GM21825 (cell line): ENCODE results near the gene PI16.

Source experiments
- ATAC-seq: cut with Tn5 transposase; IDR thresholded peaks from one replicate; pipeline ENCODE4 v1.9.1; 2021; ENCODE audit warnings: mild to moderate bottlenecking, moderate library complexity; ENCODE audit not compliant: unreplicated experiment

PI16 gene

DNA sequence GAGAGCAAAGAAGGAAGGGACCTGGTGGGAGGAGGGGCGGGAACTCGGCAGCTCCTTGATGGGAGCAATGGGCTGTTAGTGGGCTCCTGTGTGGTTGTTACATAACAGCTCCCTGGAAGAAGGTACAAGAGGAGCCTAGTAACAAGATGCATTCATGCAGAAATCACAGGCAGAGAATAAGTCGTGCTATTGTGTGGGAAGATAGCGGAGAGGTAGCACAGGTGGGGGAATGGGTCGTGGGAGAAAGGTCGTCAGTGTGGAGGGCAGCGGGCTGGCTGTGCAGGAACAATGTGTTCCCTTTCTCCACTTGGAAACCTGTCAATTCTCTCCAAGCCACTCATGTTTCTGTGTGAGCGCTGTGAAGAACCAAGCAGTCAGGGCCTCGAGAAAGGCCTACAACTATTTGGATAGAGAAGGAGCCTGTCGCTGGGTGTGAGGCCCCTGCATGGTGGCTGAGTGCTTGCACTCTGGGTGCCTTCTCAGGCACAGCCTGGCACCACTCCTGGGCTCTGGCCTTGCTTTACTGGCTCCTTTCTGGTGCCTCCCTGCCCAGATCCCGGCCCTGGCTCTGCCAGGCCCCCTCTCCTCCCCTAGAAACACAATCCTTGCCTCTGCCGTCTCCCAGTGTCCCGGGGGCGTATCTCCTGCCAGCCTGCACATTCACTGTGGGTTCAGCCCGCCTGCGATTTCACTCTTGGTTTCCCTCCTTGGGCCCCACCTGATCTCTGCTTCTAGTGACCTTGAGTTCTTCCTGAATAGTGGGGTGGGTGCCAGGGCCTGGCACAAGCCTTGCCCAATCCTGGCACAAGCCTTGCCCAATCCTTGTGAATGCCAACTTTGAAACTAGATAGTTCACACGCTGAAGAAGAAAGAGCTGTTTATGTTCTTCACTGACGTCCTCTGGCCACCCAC lies 43.5 kb downstream of the PI16 start:
- no peak for ATAC-seq

DNA sequence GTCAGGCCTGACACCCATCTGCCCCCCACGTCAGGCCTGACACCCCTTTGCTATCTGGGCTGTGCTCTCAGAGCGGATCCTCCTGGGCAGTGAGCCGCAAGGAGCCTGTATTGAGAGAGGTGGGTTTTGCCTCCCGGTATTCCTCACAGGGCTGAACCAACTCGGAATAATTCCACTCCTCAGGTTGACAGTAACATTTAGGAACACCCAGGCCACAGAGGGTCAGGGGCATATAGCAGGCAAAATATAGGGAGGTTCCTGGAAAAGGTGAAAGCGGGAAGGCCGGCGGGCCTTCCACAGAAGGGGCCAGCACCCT lies 44.1 kb downstream of the PI16 start:
- no peak for ATAC-seq

- no peak for ATAC-seq
These were observed 44.7 kb downstream of the PI16 start for GRCh38 chr6:36999061-36999750.

GRCh38 chr6:36999751-37000125 lies 45.2 kb downstream of the PI16 start:
- no peak for ATAC-seq

DNA sequence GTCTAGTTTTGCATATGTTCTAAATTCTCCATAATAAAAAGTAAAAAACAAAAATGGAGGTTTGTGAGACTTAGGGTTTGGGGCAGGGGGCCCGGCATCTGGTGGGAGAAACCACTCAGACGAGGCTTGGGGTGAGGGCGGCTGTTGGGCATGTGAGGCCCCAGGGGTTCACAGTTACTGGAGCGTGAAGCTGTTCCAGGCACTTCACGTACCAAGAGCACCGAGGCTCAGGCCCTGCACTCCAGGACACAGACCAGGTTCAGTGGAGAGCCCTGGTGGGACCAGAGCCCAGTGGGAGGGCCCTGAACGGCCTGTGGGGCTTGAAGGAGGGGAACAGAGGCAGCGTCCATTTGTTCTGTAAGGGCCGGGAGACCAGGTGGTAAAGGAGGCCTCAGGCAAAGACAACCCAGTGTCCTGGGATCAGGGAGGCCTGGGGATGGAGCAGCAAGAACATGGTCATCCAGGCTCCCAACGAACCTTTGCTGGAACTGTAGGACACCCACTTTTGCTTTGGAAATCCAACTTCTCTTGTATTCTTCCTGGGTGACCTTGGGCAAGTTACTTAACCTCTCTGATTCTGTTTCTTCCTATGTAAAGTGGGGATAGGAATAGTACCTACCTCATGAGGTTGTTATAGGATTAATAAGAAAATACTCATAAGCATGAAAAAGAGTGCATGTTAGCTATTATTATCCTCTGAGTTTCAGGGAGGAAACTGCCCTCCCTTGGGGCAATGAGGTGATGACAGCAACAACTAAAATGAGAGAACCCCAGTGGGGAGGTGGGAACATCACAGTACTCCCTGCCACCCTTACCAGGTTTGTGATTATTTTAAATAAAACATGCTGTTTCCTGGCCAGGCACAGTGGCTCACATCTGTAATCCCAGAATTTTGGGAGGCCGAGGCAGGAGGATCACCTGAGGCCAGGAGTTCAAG lies 49.8 kb downstream of the PI16 start:
- no peak for ATAC-seq

DNA sequence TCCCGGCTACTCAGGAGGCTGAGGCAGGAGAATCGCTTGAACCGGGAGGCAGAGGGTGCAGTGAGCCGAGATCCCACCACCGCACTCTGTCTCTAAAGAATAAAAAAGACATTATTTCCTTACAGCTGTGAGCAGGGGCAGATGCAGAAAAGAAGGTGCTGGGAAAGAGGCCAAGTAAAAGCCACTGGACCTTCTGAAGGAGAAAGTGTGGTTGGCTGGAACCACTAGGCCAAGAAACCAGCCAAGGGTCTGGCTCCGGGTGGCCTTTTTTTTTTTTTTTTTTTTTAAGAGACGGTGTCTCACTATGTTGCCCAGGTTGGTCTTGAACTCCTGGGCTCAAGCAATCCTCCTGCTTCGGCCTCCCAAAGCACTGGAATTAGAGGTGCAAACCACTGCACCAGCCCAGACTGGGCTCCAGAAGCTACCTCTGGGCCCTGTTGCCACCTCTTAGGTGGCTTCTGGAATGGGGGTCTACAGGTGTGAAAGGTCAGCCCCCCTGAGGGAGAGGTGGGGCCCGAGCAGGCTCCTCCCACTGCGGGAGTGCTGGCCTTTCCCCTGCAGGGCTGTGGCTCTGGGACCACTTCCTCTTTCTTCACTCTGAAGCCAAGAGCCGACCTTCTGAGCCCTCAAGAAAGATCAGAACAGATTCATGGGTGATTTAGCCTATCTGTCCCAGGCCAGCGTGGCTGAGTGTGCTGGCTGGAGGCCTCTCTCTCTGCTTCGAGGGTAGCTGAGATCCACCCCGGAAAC lies 50.7 kb downstream of the PI16 start, which contains the start of gene FGD2:
Gene FGD2 (plus strand): TSS at position 595 of the 750 bp plus-strand sequence. CDS start 163 bp downstream, outside the sequence.
- ATAC-seq = peak; percentile 66

- no peak for ATAC-seq
These were observed 51.5 kb downstream of the PI16 start for GRCh38 chr6:37005827-37006567.

DNA sequence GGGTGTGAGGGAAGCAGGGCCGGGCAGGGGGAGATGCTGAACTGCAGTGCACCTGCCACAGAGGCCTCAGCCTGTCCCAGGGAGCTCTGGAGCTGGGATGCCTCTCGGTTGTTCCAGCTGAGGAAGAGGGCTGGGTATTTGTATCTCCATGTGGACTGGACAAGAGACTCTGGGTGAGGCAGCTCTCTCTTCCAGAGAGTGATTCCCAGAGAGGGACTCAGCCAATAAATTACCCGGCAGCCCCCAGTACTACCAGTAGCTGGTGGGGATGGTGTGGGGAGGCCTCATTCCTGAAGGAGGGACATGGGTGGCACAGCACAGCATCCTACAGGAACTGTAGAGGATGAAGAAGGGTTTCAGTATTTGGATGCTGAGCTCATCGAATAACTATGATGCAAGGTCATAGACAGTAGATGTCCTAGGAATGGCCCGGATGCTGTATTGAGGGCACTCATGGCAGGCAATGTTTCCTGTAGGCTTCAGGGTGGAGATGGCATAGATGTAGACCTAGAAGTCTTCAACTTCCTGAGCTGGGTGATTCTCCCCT lies 52.3 kb downstream of the PI16 start:
- ATAC-seq = peak; percentile 6

DNA sequence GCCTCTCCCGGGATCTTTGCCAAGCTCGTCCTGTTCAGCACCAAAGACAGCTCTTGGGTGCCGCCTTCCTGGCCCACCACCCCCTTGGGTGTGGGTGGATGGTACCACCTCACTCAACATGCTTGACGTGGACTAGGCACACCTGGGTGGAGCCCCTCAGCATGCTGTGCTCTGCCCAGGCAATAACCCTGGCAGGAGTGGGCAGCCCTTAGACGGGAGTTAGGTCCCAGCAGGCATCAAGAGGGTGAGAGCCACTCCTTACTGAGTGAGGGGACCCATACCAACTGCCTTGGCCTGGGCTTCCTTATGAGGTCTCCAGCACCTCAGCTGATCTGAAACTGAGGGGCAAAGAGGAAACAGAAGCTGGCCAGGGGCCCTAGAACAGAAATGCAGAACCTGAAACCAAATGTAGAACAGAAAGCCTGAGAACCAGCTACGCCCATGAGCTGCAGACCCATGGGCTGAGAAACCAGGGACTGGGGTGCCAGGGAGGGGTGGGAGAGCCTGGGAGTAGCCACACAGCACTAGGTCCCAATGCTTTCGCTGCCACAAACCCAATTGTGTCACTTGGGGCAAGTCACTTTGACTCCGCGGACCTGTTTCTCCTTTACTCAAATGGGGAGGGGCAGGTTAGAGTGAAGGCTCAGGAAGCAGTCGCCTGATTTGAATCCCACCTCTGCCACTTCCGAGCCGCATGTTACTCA lies 53.0 kb downstream of the PI16 start:
- peak; percentile 35 for ATAC-seq

- no peak for ATAC-seq
These were observed 54.2 kb downstream of the PI16 start for GRCh38 chr6:37008484-37009465.

DNA sequence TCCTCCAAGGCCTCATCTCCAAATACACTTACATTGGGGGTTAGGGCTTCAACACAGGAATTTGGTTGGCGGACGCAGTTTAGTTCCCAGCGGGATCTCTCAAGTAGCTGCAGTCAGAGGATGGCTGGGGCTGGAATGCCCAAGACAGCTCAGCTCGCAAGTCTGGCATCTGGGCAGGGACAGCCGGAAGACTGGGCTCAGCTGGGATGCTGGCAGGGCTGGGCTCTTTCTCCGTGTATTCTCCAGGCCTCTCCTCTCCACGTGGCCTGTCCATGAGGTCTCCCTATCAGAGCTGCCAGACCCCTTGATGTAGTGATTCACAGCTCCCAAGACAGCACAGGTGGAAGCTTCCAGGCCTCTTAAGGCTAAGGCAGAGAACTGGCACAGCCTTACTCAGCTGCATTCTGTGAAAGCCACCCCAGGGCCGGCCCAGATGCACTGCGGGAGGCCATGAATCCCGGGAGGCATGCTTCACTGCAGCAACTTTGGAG lies 55.9 kb downstream of the PI16 start:
- ATAC-seq = no peak

DNA sequence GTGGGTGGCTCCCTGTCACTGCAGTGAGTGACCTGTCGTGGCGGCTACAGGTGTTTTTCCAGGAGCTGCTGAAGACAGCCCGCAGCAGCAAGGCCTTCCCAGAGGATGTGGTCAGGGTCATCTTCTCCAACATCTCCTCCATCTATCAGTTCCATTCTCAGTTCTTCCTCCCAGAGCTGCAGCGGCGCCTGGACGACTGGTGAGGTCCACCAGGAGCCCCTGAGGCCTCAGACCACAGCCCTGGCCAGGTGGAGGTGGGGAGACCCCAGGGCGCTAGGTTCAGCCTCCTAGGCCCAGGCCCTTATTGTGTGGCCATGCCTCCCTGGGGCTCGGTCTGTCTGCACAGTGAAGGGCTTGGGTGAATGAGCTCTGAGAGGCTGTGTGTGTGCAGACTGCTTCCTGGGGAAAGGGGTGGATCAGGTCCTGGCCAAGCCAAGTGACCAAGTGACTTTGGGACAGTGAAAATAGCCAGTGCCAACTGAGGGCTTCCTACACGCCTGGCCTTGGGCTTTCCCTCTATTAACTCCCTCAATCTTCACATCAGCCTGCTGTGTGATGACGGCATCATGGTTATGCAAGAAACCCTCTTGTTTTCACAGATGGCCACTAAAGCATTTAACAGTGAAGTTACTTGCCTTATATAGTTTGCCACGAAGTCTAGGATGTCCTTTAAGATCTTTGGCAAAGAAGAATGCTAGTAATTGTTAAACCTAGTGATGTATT lies 57.3 kb downstream of the PI16 start:
- ATAC-seq = no peak

DNA sequence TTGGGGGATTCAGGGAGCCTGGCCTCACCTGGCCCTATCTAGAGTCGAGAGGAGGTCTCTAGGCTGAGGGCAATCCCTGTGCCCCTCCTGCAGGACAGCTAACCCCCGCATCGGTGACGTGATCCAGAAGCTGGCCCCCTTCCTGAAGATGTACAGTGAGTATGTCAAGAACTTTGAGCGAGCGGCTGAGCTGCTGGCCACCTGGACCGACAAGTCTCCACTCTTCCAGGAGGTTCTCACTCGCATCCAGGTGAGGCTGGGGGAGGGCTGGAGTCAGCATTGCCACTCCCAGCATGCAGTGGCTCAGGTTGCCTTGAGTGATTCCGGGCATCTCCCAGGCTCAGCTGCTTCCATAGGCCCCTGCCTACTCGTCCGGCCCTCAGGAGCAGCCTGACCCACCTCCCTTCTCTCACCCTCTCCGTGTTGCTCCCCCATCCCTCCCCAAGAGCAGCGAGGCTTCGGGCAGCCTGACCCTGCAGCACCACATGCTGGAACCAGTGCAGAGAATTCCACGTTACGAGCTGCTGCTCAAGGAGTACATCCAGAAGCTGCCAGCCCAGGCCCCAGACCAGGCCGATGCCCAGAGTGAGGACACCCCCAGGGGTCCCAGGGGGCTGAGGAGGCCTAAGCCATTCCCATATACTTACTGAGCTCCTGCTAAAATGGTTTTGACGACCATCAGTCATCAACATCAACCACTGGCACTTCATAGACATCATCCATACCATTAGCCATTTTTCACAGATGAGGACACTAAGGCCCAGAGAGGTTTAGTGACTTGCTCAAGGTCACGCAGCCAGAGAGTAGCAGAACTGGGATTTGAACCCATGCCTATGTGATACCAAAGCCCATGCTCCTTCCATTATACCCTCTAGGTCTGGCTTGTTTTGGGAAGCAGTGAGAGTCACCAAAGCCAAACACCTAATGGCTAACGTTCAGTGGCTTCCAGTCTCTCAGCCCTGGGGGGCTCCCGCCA lies 59.3 kb downstream of the PI16 start:
- ATAC-seq = no peak
